NCI-H2081 treated with DMSO at 0.1 percent for 48 hours (cell line): ENCODE data around the gene FSD1L.
"Not testable (repeated sequence)": the region's sequence is repeated elsewhere in the genome, so short reads cannot be mapped to it uniquely, and the experiment has no call there.

Source experiments
- DNase-seq: peaks from one replicate; lab custom pipeline; 2025; lab: John Stamatoyannopoulos, UW

FSD1L gene

GRCh38 chr9:105557804-105558610 lies 110.2 kb downstream of the FSD1L start, which contains the start of gene FKTN:
Gene FKTN, plus strand, starts transcription at chr9:105558131. Its CDS starts 16,902 bp downstream, at chr9:105575033.
- peak; percentile 25 for DNase-seq

GRCh38 chr9:105572455-105572854 lies 124.6 kb downstream of the FSD1L start:
- DNase-seq, result no peak

- DNase-seq, result not testable (repeated sequence)
Measured at GRCh38 chr9:105579952-105580351, 132.1 kb downstream of the FSD1L start.

GRCh38 chr9:105581550-105581949 lies 133.7 kb downstream of the FSD1L start:
- DNase-seq, result not testable (repeated sequence)

GRCh38 chr9:105593145-105593544 lies 145.3 kb downstream of the FSD1L start:
- no peak for DNase-seq
